Bronchus fibroblast of lung (primary cell): ENCODE results near the gene AGRP. TPM values are rescaled to one million over a fixed set of nuclear protein-coding genes. Genes with fewer than 3 reads are reported as not detected.

Experiments used
- total RNA-seq: library from RNA; depleted of rRNA; stranded (reverse); fragments of >200 nt; gene quantifications from 2 replicates; pipeline ENCODE4 v1.2.3, GENCODE V29; 2015

Gene AGRP
- not detected in 2 replicates for total RNA-seq

GRCh38 chr16:67483150-67483549 lies at the start of gene AGRP:
Gene AGRP (minus strand): TSS chr16:67483547. CDS start chr16:67483398, 149 bp downstream.

GRCh38 chr16:67528222-67528869 lies 45.0 kb upstream of the AGRP start, which contains the start of gene RIPOR1:
Gene RIPOR1 (plus strand): TSS chr16:67528829. CDS start chr16:67538447, 9,618 bp downstream.

DNA sequence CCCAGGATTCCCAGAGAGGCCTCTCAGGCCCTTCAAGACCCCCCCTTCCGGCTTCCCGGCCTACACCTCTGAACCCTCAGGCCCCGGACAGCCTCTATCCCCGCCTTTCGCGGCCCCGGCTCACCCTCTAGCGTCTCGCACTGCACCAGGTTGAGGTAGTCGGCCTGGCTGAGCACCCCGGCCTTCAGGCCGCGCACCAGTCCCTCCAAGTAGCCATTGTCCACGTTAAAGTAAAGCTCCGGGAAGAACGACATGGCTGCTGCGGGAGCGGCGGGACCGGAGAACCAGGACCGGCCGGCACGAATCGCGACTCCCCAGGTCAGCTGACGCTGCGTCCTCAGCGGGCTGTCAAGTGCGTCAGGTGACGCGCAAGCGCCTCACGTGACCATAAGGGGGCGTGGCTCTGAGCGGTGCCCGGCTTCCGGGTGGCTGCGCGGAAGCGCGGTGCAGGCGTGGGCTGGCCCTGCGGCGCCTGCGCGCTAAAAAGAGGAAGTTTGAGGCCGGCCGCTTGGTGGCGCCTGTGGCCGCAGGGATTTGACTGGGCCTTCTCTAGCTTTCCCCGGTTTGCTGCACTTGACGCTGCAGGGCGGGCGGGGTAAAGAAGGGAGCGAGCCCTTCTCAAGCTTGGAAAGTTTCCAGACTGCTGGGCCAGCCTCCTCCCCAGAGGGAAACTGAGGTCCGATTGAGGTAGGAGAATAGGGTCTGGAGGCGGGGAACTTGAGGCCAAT lies 2.4 kb downstream of the AGRP start, which contains the start of gene ATP6V0D1:
Gene ATP6V0D1, minus strand, starts transcription at position 325 of the 728 bp plus-strand sequence. Its CDS starts 71 bp downstream, at position 254.

Other genes with a start within 250 kb of the AGRP start
- 21.7 and 23.0 TPM in 2 replicates for gene FHOD1, start 236.1 kb downstream of the AGRP start, total RNA-seq
- gene SLC9A5, start 234.6 kb downstream of the AGRP start, total RNA-seq, result 0.89 and 1.3 TPM in 2 replicates
- gene PLEKHG4, start 204.0 kb downstream of the AGRP start, total RNA-seq, result 20.4 and 26.4 TPM in 2 replicates
- gene KCTD19, start 156.8 kb downstream of the AGRP start, total RNA-seq, result not detected in 2 replicates
- under 0.01 TPM in 1 of 2 replicates, not detected in the other for gene LRRC36, start 156.7 kb downstream of the AGRP start, total RNA-seq
- gene TPPP3, start 90.0 kb downstream of the AGRP start, total RNA-seq, result 0.15 and 0.34 TPM in 2 replicates
- 4.6 and 7.9 TPM in 2 replicates for gene ZDHHC1, start 67.1 kb downstream of the AGRP start, total RNA-seq
- not detected in 2 replicates for gene HSD11B2, start 52.4 kb downstream of the AGRP start, total RNA-seq
- 106 and 112 TPM in 2 replicates for gene ATP6V0D1, start 2.4 kb downstream of the AGRP start, total RNA-seq
- gene RIPOR1, start 45.3 kb upstream of the AGRP start, total RNA-seq, result 15.3 and 20.4 TPM in 2 replicates
- gene CTCF, start 79.0 kb upstream of the AGRP start, total RNA-seq, result 19.9 and 20.5 TPM in 2 replicates
- gene CARMIL2, start 161.6 kb upstream of the AGRP start, total RNA-seq, result 0.15 and 0.34 TPM in 2 replicates
- gene ACD, start 176.7 kb upstream of the AGRP start, total RNA-seq, result 41.9 and 47.7 TPM in 2 replicates
- gene PARD6A, start 177.4 kb upstream of the AGRP start, total RNA-seq, result 1.8 and 3.0 TPM in 2 replicates
- gene ENKD1, start 183.2 kb upstream of the AGRP start, total RNA-seq, result 16.5 and 17.7 TPM in 2 replicates
- gene C16orf86, start 183.3 kb upstream of the AGRP start, total RNA-seq, result 3.5 and 4.9 TPM in 2 replicates
- gene GFOD2, start 235.8 kb upstream of the AGRP start, total RNA-seq, result 11.0 and 12.1 TPM in 2 replicates